ENCODE data around the gene ROPN1L.
"Not testable (repeated sequence)": the region's sequence is repeated elsewhere in the genome, so short reads cannot be mapped to it uniquely, and the experiment has no call there.

The ROPN1L gene

DNA sequence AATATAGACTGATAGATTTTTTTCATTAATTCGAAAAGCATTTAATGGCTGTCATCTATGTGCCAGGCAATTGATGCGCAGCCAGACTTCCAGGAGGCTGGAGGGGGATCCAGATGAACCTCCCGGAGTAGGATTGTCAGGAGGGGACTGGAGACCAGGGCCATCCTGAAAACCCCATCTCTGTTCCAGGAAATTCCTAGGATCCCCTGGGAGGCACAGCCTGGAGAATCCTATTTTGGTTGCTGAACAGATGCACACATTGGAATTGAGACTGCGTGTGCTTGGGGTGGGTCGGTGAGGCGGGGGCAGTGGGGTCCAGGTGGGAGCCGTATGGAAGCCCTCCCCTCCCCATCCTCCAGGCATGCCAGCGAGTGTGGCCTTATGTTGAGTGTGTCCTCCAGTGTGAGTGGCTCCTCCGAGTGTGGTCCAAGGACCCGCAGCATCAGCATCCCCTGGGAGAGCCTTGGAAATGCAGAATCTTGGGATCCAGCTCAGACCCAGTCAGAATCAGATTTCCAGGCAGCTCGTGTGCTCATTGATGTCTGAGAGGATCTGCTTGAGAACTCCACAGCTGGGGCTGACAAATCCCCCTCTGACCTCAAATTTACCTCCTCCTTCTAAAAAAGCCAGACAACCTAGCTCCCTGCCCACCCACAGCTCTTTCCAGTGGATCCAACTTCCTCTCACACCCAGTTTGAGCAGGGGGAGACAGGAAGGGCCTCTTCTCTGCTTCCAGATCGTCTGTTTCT is 38.7 kb downstream of the ROPN1L start:
- DNase-seq: no peak

DNA sequence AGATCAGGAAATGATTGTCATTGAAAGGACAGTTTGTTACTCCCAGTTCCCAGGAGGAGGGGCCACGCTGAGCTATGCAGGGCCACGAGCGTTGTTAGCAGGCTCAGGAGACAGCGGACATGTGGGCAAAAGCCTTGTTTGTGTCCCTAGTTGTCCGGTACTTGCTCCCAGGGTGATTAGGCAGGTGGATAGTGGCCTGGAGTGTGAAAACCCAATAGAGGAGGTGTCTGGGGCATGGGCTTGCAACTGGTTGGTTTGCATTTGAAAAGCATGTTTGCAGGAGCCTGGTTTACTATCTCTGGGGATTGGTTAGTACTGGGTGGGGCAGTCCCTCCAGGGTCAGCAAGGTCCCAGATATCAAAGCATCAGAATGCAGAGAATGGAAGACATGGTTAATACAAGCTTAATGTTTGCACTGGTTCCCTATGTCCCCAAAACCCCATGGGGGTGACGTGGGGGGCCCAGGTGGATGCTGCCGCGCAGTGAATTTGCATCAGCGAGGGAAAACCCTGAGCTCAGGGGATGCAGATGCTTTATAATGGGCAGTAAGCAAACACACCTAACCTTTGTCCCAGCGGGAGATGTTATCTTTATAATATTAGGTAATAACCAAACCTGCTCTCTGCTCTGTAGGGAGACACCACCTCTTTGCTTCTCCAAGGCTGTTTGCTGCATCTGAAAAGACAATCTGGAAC is 39.7 kb downstream of the ROPN1L start:
- no peak for DNase-seq

DNA sequence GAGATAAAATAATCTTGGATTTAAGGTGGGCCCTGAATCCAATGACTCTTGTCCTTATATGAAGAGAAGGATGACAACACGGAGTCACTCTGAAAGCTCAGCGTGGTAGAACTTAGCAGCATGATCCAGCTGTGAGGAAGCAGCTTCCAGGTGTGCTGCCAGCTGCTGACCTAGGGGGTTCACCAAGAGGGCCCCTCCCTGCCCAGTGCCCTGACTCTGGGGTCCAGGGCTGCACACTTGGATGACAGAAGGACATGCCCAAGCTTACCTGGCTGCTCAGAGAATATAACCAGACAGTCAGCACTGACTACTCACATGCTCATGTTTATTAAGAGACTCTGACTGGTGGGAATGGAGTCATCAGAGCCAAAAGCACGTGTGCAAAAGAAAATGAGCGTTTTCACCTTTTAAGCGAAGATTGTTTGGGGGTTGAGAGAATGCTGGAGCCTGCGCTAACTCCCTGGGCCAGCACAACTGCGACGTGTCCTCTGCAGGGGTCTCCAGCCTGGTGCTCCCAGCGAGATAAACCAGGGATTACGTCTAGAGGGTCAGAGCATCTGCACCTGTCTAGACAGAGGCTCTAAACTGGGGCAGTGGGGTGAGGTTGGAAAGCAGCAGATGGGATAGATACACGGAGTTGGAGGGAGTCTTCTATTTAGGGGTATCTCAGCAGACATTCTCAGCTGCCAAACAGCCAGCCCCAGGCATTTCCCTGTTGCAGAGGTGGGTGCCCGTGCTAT is 41.3 kb downstream of the ROPN1L start:
- DNase-seq: no peak

- no peak for DNase-seq
These were observed 43.1 kb downstream of the ROPN1L start for GRCh38 chr5:10484774-10485141.

GRCh38 chr5:10485142-10485795 is 43.6 kb downstream of the ROPN1L start:
- DNase-seq: peak; percentile 98

DNA sequence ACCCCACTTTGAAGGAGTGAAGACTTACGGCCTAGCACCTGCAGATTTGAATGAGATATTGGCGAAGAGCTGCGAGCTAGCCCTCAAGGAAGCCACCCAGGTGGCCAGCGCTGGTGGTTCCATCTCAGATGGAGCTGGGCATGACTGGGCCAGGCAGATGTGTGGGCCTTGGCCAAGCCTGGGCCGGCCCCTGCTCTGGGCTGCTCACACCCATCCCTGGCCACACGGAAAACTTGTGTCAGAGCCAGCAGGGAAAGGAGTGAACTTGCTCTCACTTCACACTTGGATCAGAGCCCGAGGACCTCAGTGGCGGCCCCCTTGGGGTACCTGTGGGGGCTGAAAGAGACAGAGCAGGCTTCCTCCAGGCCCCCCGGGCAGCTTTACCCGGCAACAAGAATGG is 44.2 kb downstream of the ROPN1L start:
- DNase-seq: no peak

DNA sequence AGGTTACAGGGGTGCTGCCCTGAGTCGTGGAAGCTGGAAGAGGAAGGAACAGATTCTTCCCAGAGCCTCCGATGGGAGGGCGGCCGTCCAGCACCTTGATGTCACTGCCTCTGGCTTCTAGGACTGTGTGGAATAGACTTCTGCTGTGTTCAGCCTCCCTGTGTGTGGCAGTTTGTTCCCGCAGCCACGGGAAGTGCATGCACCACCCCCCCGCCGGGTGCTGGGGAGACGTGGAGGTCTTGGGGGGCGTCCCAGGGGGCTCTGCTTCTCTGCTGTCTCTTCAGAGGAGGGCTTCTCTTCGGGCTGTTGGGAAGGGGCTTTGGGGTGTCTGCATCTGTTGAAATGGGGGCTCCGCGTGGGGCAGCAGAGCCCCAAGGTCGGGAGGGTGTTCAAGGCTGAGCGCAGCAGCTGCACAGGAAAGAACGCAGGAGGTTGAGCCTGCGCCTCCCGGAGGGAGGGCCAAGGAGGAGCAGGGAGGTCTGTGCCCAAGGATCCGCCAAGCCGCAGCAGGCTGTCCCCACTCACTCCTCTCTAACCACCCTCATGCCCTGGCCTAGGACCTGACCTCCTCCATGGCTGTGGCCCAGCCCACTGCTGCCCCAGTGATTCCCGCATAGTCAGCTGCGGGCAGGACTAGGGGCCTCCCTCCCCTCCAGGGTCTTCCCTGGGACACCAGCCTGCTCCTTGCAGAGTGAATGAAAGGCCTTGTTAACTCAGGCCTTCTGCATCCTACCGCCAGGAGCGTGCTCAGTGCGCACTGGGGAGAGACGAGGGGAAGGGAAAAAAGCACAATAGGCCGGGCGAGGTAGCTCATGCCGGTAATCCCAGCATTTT is 45.0 kb downstream of the ROPN1L start:
- no peak for DNase-seq

GRCh38 chr5:10488144-10488543 is 46.5 kb downstream of the ROPN1L start:
- DNase-seq: no peak

GRCh38 chr5:10489810-10490426 is 48.2 kb downstream of the ROPN1L start:
- DNase-seq: no peak

DNA sequence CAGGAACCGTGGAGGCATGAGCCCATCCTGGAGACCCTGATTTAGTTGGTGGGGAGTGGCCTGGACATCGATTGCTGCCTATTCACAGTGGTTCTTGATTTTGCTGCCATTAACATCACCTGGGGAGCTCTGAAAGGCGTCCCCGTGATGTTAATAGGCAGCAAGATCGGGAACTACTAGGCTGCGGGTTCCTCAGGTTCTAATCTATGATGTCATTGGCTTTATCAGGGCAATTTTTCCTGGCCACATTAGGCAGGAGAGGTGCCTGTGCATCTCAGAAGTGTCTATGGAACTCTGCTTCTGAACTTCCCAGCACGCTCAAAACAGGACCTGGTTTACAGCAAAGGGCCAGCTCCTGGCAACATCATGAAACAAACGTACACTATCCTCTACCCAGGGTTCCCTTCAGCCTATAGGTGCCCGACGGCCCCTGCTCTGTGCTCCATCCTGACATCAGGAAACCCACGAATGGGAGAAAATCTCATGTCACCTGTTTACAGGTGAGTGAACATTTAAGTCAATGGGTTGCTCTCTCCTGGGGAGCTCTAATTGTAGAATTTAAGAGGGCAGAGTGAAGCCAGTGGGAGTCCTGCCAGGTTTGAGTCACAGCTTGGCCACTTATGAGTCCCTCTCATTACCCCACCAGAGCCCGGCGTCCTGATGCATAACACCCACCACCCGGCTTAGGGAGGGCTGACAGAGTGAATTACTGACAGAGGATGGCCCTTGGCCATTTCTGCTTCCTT is 49.4 kb downstream of the ROPN1L start:
- no peak for DNase-seq

DNA sequence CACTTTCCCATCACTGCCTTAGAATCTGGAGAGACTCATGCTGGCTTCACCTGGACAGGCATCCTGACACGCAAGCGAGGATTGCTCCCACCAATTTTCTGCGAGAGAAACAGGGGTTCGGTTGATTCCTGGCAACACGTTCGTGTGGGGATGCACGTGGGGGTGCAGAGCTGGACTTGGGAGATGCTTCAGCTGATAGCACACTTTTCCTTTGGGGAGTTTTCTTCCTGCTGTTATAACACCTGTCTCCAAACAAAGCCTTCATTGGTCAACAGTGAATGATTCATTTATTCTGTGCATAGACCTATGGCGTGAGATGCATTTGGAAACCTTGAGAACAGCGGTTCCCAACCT is 50.0 kb downstream of the ROPN1L start:
- no peak for DNase-seq

GRCh38 chr5:10493884-10494283 is 52.2 kb downstream of the ROPN1L start:
- DNase-seq: no peak

DNA sequence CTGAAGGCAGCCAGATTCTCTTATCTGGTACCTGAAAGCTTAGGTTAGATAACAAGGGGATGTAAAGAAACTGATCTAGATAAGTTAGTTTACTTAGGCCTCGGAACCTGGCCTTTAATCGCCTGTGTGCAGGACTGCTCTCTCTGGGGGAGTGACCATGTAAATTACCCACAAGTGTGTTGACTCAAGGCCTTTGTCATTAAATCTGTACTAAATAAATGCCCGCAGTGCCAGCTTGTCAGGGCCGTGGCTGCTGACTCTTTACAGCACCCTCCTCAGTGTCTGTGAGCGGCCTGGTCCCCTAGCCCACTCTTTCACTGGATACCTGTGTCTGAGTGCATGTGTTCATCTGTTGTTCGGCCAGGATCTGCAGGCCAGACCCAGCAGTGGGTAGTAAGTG is 52.8 kb downstream of the ROPN1L start:
- not testable (repeated sequence) for DNase-seq

DNA sequence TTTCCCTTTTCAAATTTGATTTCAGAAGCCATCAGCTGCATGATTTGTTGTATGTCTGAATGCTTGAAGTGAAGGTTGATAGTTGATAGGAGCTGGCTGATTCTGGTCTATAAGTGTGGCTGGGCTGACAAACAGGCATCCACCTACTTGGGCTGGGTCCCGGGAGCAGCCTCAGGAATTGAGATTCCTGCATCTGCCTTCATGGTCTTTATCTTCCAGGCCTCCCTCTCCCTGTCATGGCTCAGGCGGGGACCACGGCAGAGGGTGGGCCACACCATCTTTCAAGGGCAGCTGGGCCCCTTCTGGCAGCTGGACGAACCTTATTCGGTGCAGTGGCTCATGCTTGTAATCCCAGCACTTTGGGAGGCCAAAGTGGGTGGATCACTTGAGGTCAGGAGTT is 55.9 kb downstream of the ROPN1L start:
- DNase-seq: no peak

DNA sequence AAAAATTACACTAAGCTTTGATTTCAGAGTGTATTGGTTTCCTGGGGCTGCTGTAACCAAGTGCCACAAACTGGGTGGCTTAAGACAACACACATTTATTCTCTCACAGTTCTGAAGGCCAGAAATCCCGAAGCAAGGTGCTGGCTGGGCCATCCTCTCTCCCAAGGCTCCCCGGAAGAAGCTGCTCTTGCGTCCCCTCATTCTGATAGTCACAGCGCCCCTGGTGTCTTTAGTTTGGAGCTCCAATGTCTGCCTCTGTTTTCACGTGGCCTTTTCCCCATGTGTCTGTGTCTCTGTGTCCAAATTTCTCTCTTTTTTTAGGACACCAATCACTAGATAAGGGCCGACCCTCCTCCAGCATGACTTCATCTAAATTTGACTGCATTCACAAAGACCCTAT is 56.7 kb downstream of the ROPN1L start:
- no peak for DNase-seq

DNA sequence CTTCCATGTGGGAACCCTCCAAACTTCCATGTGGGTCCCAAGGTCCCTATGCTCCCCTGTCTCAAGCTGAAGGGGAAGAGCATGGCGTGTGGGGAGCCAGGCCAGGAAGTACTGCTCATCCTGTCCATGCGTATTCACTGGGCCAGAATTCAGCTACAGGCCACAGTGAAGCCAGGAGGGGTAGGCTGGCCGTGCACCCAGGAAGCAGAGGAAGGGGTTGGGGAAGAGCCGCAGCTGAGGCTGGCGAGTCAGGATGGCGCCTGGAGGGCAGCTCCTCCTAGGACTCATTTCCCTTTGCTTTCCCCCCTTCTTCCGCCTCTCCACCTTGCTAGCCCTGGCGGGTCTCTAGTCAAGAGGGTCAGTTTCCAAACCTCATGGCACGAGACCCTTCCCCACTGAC is 57.4 kb downstream of the ROPN1L start:
- no peak for DNase-seq

GRCh38 chr5:10499776-10500175 is 58.1 kb downstream of the ROPN1L start:
- DNase-seq: no peak

GRCh38 chr5:10500669-10501068 is 59.0 kb downstream of the ROPN1L start:
- DNase-seq: no peak

- no peak for DNase-seq
These were observed 59.9 kb downstream of the ROPN1L start for GRCh38 chr5:10501554-10502075.

GRCh38 chr5:10502130-10502529 is 60.5 kb downstream of the ROPN1L start:
- DNase-seq: no peak

- no peak for DNase-seq
These were observed 60.9 kb downstream of the ROPN1L start for GRCh38 chr5:10502578-10502977.

Measured in DMS 273 treated with DMSO at 0.1 percent for 48 hours (cell line).